WERI-Rb-1 (cell line): ENCODE measurements around the gene CRYM.

ENCODE experiments used
- DNase-seq: peaks from one replicate; pipeline ENCODE4 v3.0.0-alpha.2; 2020
- H3K27ac ChIP-seq: fragments of 250-450 bp; sonication (Bioruptor Pico); 2 replicates; pipeline ENCODE4 v1.5.1; 2020; ENCODE audit warnings: mild to moderate bottlenecking, moderate library complexity
- H3K27me3 ChIP-seq: fragments of 250-450 bp; sonication (Bioruptor Pico); 2 replicates; pipeline ENCODE4 v1.5.1; 2021; ENCODE audit warnings: mild to moderate bottlenecking, low read depth, moderate library complexity; ENCODE audit not compliant: insufficient read depth, severe bottlenecking
- H3K36me3 ChIP-seq: fragments of 250-450 bp; sonication (Bioruptor Pico); 2 replicates; pipeline ENCODE4 v1.5.1; 2020; ENCODE audit warnings: mild to moderate bottlenecking, moderate library complexity
- H3K4me3 ChIP-seq: 2 replicates; pipeline ENCODE4 v1.5.1; 2011; ENCODE audit warnings: low read depth, mild to moderate bottlenecking, control low read depth, low read length
- H3K9me3 ChIP-seq: fragments of 250-450 bp; sonication (Bioruptor Pico); 2 replicates; pipeline ENCODE4 v1.5.1; 2021; ENCODE audit warnings: mild to moderate bottlenecking, moderate library complexity; ENCODE audit not compliant: severe bottlenecking
- CTCF ChIP-seq: IDR thresholded peaks from 2 replicates; pipeline ENCODE4 v1.5.1; 2011; ENCODE audit warnings: low read depth, mild to moderate bottlenecking, control low read depth, inconsistent platforms, low read length

Gene CRYM

DNA sequence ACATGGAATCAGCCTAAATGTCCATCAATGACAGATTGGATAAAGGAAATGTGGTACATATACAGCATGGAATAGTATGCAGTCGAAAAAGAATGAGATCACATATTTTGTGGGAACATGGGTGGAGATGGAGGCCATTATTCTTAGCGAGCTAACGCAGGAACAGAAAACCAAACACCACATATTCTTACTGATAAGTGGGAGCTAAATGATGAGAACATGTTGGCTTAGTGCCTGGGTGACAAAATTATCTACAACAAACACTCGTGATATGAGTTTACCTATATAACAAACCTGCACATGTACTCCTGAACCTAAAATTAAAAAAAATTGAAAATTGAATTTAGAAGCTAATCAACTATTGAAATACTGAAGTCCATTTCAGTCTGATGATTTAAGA, 38.4 kb downstream of the CRYM start:
- Histone ChIP-seq H3K27me3 (no peaks in the 10 kb centered on the region), H3K27ac (no peak overlapping the region), H3K9me3 (no peaks in the 10 kb centered on the region), H3K4me3 (no peak overlapping the region), H3K36me3 (no peaks in the 10 kb centered on the region)
- no peak for TF ChIP-seq CTCF
- no peak for DNase-seq

DNA sequence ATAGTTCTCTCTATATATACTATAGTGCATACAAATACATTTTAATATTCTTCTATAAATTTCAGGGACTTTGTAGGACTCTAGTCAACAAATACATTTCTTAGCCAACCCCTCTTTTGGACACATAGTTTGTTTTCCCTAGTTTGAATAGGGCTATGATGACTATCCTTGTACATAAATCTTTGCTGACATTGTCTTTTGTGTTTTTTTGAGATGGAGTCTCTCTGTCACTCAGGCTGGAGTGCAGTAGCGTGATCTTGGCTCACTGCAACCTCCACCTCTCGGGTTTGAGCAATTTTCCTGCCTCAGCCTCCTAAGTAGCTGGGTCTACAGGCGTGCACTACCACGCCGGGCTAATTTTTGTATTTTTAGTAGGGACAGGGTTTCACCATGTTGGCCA, 41.3 kb downstream of the CRYM start:
- H3K36me3 ChIP-seq, result no peaks in the 10 kb centered on the region
- H3K4me3 ChIP-seq, result no peak overlapping the region
- no peak for TF ChIP-seq CTCF
- no peaks in the 10 kb centered on the region for H3K27me3 ChIP-seq
- no peak for DNase-seq
- no peaks in the 10 kb centered on the region for H3K9me3 ChIP-seq
- no peak overlapping the region for H3K27ac ChIP-seq

GRCh38 chr16:21235199-21235585, 42.9 kb downstream of the CRYM start:
- no peak for TF ChIP-seq CTCF
- Histone ChIP-seq H3K9me3 (no peaks in the 10 kb centered on the region), H3K36me3 (no peaks in the 10 kb centered on the region), H3K27ac (no peak overlapping the region), H3K27me3 (no peaks in the 10 kb centered on the region), H3K4me3 (no peak overlapping the region)
- no peak for DNase-seq

DNA sequence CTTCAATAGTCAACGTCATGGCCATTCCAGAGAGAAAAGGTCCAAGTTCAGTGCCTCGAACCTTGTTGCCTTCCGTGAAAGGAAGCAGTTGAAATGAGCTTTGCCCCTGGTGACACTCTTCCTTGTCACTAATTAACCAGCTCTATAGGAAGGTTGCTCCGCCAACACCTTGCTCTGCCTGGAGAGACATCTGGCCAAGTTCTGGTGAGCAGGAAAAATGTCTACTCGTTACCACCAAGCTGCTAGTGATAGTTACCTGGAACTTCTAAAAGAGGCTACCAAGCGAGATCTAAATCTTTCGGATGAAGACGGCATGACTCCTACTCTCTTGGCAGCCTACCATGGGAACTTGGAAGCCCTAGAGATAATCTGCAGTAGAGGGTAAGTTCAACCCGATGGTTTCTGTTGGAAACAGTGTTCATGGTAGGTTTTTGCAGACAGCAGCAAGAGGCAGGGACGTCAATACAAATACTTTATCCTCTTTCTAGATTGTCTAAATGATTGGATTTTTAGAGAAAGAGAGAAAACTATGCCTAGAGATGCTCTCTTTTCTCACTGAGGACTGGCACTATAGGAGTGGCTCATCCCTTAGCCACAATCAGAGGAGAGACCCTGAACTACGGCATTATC, 44.5 kb downstream of the CRYM start, which contains the start of gene ANKS4B:
Gene ANKS4B, plus strand, starts transcription at position 179 of the 630 bp plus-strand sequence. Its CDS starts 39 bp downstream, at position 218.
- no peaks in the 10 kb centered on the region for H3K27me3 ChIP-seq
- TF ChIP-seq CTCF, result no peak
- DNase-seq, result no peak
- no peaks in the 10 kb centered on the region for H3K9me3 ChIP-seq
- no peaks in the 10 kb centered on the region for H3K36me3 ChIP-seq
- H3K27ac ChIP-seq, result no peak within 1 kb of the TSS
- no peak within 1 kb of the TSS for H3K4me3 ChIP-seq

DNA sequence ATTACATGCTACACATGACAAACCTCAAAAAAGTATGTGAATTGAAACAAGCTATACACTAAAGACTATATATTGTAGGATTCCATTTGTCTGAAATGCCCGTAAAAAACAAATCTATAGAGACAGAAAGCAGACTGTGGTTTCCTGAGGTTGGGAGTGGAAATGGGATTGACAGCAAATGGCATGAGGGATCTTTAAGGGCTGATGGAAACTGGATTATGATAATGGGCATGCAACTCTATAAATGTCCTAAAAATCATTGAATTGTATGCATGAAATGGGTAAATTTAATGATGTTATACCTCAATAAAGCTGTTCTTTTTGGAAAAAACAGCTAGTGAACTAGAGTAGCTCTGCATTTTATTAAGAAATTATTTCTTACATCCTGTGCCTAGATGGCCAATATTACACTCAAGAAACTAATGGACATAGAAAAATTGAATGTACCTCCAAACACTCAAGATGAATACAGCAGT, 45.0 kb downstream of the CRYM start:
- no peaks in the 10 kb centered on the region for H3K27me3 ChIP-seq
- no peaks in the 10 kb centered on the region for H3K9me3 ChIP-seq
- no peaks in the 10 kb centered on the region for H3K36me3 ChIP-seq
- H3K4me3 ChIP-seq, result no peak overlapping the region
- TF ChIP-seq CTCF, result no peak
- no peak for DNase-seq
- no peak overlapping the region for H3K27ac ChIP-seq

DNA sequence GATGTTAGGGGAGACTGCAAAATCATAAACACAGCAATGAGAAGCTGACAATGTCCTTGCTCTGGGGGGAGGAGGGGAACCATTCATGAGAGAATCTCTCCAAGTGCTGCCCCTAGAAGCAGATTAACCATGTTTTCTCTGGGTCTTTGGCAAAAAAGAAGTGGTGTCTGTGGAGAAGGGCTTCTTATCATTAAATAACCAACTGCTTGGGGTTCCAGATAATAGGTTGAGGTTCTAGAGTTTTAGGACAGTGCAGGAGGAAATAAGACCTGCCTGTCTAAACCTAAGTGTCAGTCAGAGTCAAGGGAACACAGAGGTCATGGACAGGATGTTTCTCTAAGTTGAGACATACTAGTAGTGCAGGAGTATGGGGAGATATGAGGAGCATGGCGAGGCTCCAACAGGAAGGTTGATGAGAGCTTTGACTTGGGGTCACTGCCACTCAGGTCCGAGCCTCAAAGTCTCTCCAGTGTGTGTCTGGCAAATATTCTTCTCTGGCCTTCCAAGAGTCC, 49.7 kb downstream of the CRYM start:
- H3K4me3 ChIP-seq, result no peak overlapping the region
- no peaks in the 10 kb centered on the region for H3K36me3 ChIP-seq
- TF ChIP-seq CTCF, result no peak
- H3K27ac ChIP-seq, result no peak overlapping the region
- H3K27me3 ChIP-seq, result no peaks in the 10 kb centered on the region
- DNase-seq, result no peak
- H3K9me3 ChIP-seq, result no peaks in the 10 kb centered on the region
